H1 (cell line): Measurements from ENCODE around the gene AP4M1. TPM values are rescaled to one million over a fixed set of nuclear protein-coding genes. Genes with fewer than 3 reads are reported as not detected.

Source experiments
- CTCF ChIA-PET: fragments of 300-600 bp; sonication (Branson Sonifier 250); formaldehyde crosslinking; loops from one replicate; lab custom pipeline; 2021; ENCODE audit not compliant: partially characterized antibody; lab: Charles Lee
- POLR2A ChIA-PET: fragments of 300-600 bp; sonication (Branson Sonifier 250); formaldehyde crosslinking; loops from one replicate; lab custom pipeline; 2021; ENCODE audit warnings: inconsistent platforms; ENCODE audit not compliant: partially characterized antibody; lab: Charles Lee
- DNase-seq, 2 experiments: peaks; one replicate each; pipeline versions ENCODE4 v3.0.0 to v3.0.0-alpha.2; 2010 to 2022; ENCODE audit warnings: low spot score in 2 of 2, low read depth in 1 of 2, mixed read lengths in 1 of 2
- FAIRE-seq: peaks from 2 replicates; lab custom pipeline; 2011; peaks lifted over from hg19 to GRCh38; lab: Jason Lieb, UNC
- H2AFZ ChIP-seq: 2 replicates; pipeline ENCODE4 v1.8.1; 2012; ENCODE audit warnings: low read length, inconsistent platforms
- H2AK5ac ChIP-seq: 2 replicates; pipeline ENCODE4 v1.6.1; 2013; ENCODE audit warnings: low read depth, low read length
- H2BK120ac ChIP-seq: replicated peaks from 2 replicates; pipeline ENCODE3; 2013; ENCODE audit warnings: low read depth, low read length, inconsistent platforms
- H2BK12ac ChIP-seq: 2 replicates; pipeline ENCODE4 v1.6.1; 2013; ENCODE audit warnings: low read depth, low read length
- H2BK15ac ChIP-seq: 2 replicates; pipeline ENCODE4 v1.6.1; 2013; ENCODE audit warnings: low read length
- H2BK20ac ChIP-seq: 2 replicates; pipeline ENCODE4 v1.6.1; 2013; ENCODE audit warnings: low read length
- H2BK5ac ChIP-seq: 2 replicates; pipeline ENCODE4 v1.6.1; 2013; ENCODE audit warnings: low read depth, low read length
- H3K14ac ChIP-seq: 2 replicates; pipeline ENCODE4 v1.6.1; 2013; ENCODE audit warnings: inconsistent platforms; ENCODE audit not compliant: insufficient read length
- H3K18ac ChIP-seq: 2 replicates; pipeline ENCODE4 v1.6.1; 2013; ENCODE audit warnings: low read length; ENCODE audit errors: extremely low read depth
- H3K23ac ChIP-seq: 2 replicates; pipeline ENCODE4 v1.6.1; 2013; ENCODE audit warnings: inconsistent platforms; ENCODE audit not compliant: insufficient read length
- H3K23me2 ChIP-seq: 2 replicates; pipeline ENCODE4 v1.6.1; 2013; ENCODE audit warnings: low read depth, low read length
- H3K27ac ChIP-seq: 2 replicates; pipeline ENCODE4 v1.6.1; 2011; ENCODE audit warnings: low read depth, low read length, inconsistent platforms
- H3K27me3 ChIP-seq, 4 experiments: replicated peaks in 1 of 4; 1 replicate in 1 of 4; 2 replicates in 3 of 4; pipeline versions ENCODE4 v1.6.1 to v1.8.1; 2011 to 2013; ENCODE audit warnings: low read length in 3 of 4, mild to moderate bottlenecking in 3 of 4, inconsistent platforms in 2 of 4, mixed read lengths in 2 of 4, moderate library complexity in 1 of 4; ENCODE audit not compliant: control insufficient read depth in 3 of 4, insufficient read depth in 3 of 4; ENCODE audit errors: extremely low read depth in 1 of 4
- H3K36me3 ChIP-seq, 4 experiments: 2 replicates each; pipeline versions ENCODE4 v1.6.1 to v1.8.1; 2011 to 2013; ENCODE audit warnings: mild to moderate bottlenecking in 4 of 4, low read length in 3 of 4, moderate library complexity in 2 of 4, control low read depth in 1 of 4, inconsistent platforms in 1 of 4; ENCODE audit not compliant: insufficient read depth in 4 of 4, control insufficient read depth in 2 of 4
- H3K4ac ChIP-seq: replicated peaks from 2 replicates; pipeline ENCODE3; 2013; ENCODE audit warnings: low read length, low read depth, mixed read lengths, inconsistent platforms; ENCODE audit not compliant: insufficient read length
- H3K4me1 ChIP-seq, 4 experiments: replicated peaks in 1 of 4; 1 replicate in 1 of 4; 2 replicates in 3 of 4; pipeline versions ENCODE4 v1.6.1 to v1.8.1; 2011 to 2013; ENCODE audit warnings: low read length in 3 of 4, inconsistent platforms in 2 of 4, mixed read lengths in 1 of 4; ENCODE audit not compliant: insufficient read depth in 4 of 4, control insufficient read depth in 3 of 4
- H3K4me2 ChIP-seq, 2 experiments: 2 replicates each; pipeline versions ENCODE4 v1.6.1 to v1.8.1; 2011 to 2013; ENCODE audit warnings: low read depth in 2 of 2, low read length in 2 of 2, control low read depth in 1 of 2, inconsistent platforms in 1 of 2, mild to moderate bottlenecking in 1 of 2; ENCODE audit not compliant: insufficient read depth in 1 of 2
- H3K4me3 ChIP-seq, 4 experiments: fragments of 200-600, 300-600 bp in 1 of 4; sonication (generic), shearing (Covaris generic), sonication (Bioruptor Twin) in 1 of 4; 2 replicates each; pipeline versions ENCODE4 v1.5.1 to v1.8.1; 2011 to 2016; ENCODE audit warnings: low read length in 4 of 4, low read depth in 3 of 4, control low read depth in 2 of 4, inconsistent platforms in 2 of 4, mild to moderate bottlenecking in 2 of 4, mixed read lengths in 1 of 4, moderate library complexity in 1 of 4; ENCODE audit not compliant: insufficient read depth in 2 of 4; ENCODE audit errors: extremely low read depth in 1 of 4
- H3K56ac ChIP-seq: replicated peaks from 2 replicates; pipeline ENCODE3; 2013; ENCODE audit warnings: low read depth, mild to moderate bottlenecking, mixed read lengths, low read length, inconsistent platforms; ENCODE audit not compliant: insufficient read length
- H3K79me1 ChIP-seq: 2 replicates; pipeline ENCODE4 v1.6.1; 2013; ENCODE audit warnings: low read depth, low read length, control low read depth
- H3K79me2 ChIP-seq, 2 experiments: 2 replicates each; pipeline versions ENCODE4 v1.6.1 to v1.8.1; 2012 to 2013; ENCODE audit warnings: low read length in 2 of 2, mild to moderate bottlenecking in 2 of 2, inconsistent platforms in 1 of 2; ENCODE audit not compliant: insufficient read depth in 2 of 2, control insufficient read depth in 1 of 2
- H3K9ac ChIP-seq, 4 experiments: replicated peaks in 1 of 4; 1 replicate in 1 of 4; 2 replicates in 3 of 4; pipeline versions ENCODE4 v1.6.1 to v1.8.1; 2011 to 2013; ENCODE audit warnings: low read depth in 3 of 4, low read length in 3 of 4, control low read depth in 2 of 4, mild to moderate bottlenecking in 2 of 4, moderate library complexity in 2 of 4, inconsistent platforms in 1 of 4; ENCODE audit errors: extremely low read depth in 1 of 4
- H3K9me3 ChIP-seq, 2 experiments: 2 replicates each; pipeline versions ENCODE4 v1.6.1 to v1.8.1; 2012 to 2013; ENCODE audit warnings: mild to moderate bottlenecking in 2 of 2, moderate library complexity in 2 of 2, control low read depth in 1 of 2, inconsistent platforms in 1 of 2, low read depth in 1 of 2, low read length in 1 of 2, mixed read lengths in 1 of 2; ENCODE audit not compliant: insufficient read depth in 2 of 2
- H4K20me1 ChIP-seq, 2 experiments: replicated peaks in 1 of 2; 2 replicates each; pipeline versions ENCODE3 to v1.8.1; 2011 to 2013; ENCODE audit warnings: inconsistent platforms in 2 of 2, low read length in 2 of 2, mild to moderate bottlenecking in 1 of 2; ENCODE audit not compliant: insufficient read depth in 2 of 2, control insufficient read depth in 1 of 2
- H4K5ac ChIP-seq: 2 replicates; pipeline ENCODE4 v1.6.1; 2013; ENCODE audit warnings: low read length, low read depth, mixed read lengths, inconsistent platforms; ENCODE audit not compliant: insufficient read length
- H4K8ac ChIP-seq: 2 replicates; pipeline ENCODE4 v1.8.0; 2013; ENCODE audit warnings: mild to moderate bottlenecking, moderate library complexity, low read length, inconsistent platforms; ENCODE audit not compliant: insufficient read depth; ENCODE audit errors: extremely low read depth
- H4K91ac ChIP-seq: replicated peaks from 2 replicates; pipeline ENCODE3; 2013; ENCODE audit warnings: low read length, mixed read lengths, inconsistent platforms; ENCODE audit not compliant: insufficient read length
- ATF2 ChIP-seq: IDR thresholded peaks from 2 replicates; pipeline ENCODE4 v1.6.1; 2012; ENCODE audit warnings: low read length, inconsistent platforms
- CBX8 ChIP-seq: fragments of 300-800, 300-1000 bp; sonication (generic); IDR thresholded peaks from 2 replicates; pipeline ENCODE4 v1.7.1; 2016; ENCODE audit warnings: low read depth, low read length, borderline replicate concordance
- CTCF ChIP-seq, 3 experiments: IDR thresholded peaks; 1 replicate in 2 of 3; 2 replicates in 1 of 3; pipeline versions ENCODE4 v1.5.1 to v1.6.1; 2011; ENCODE audit warnings: low read length in 3 of 3, mild to moderate bottlenecking in 3 of 3, inconsistent platforms in 2 of 3, low read depth in 1 of 3, moderate library complexity in 1 of 3; ENCODE audit not compliant: insufficient read depth in 1 of 3; ENCODE audit errors: control extremely low read depth in 1 of 3
- MAX ChIP-seq: IDR thresholded peaks from 2 replicates; pipeline ENCODE4 v1.6.1; 2012; ENCODE audit warnings: inconsistent platforms
- WGBS, 2 experiments: shearing (Covaris generic) in 1 of 2; methylation state at CpG; one replicate each; pipeline versions ENCODE4 v1.1.6 to v1.1.7; 2013 to 2015; ENCODE audit warnings: low lambda C conversion rate in 2 of 2, mixed read lengths in 2 of 2, inconsistent platforms in 1 of 2, low coverage in 1 of 2, missing lambda C conversion rate in 1 of 2; ENCODE audit not compliant: insufficient replicate concordance in 2 of 2, insufficient coverage in 1 of 2, insufficient read length in 1 of 2; ENCODE audit errors: extremely low coverage in 1 of 2, missing lambda C conversion rate in 1 of 2; 5-methylcytosine and 5-hydroxymethylcytosine counted together
- polyA plus RNA-seq, 7 experiments: library from polyadenylated mRNA; depleted of rRNA in 3 of 7; stranded (reverse) in 5 of 7; unstranded in 2 of 7; fragments of >200 nt in 5 of 7; fragments of 200-250 nt in 2 of 7; gene quantifications; 1 replicate in 5 of 7; 2 replicates in 1 of 7; 4 replicates in 1 of 7; pipeline versions ENCODE4 v1.2.1 to v1.2.3, GENCODE V29; 2011 to 2013; ENCODE audit warnings: missing spikeins in 2 of 7, mixed read lengths in 2 of 7
- total RNA-seq: library from RNA; stranded (reverse); fragmentation: NEBNext Ultra II Directional; extraction: Animal tissue kit (Norgen Biotek cat#: 25700); gene quantifications from 2 replicates; pipeline ENCODE4 v1.2.1, GENCODE V29; 2021

The AP4M1 gene
- total and polyA plus RNA-seq, 2 of the 8 experiments (the other 6 are each of a cell fraction or from before 2014, with no cell fraction given) = 15.2 to 16.6 TPM

GRCh38 chr7:100109521-100110163 lies 8.2 kb downstream of the AP4M1 start:
- 85% methylated on average over 12 of the region's 12 CpGs; no CpG with 5 or more reads in 1 of the 2 experiments for WGBS, 2 experiments
- no peak overlapping the region for H3K4me2 ChIP-seq
- H2BK120ac ChIP-seq = no peak overlapping the region
- no peaks in the 10 kb centered on the region; the same call in 1 of the 2 replicates for H3K79me1 ChIP-seq
- ChIA-PET CTCF (interaction anchor here (6.0 kb wide), 1 partner anchor 21 kb away, joined by 48 read pairs; no protein-coding TSS in a partner anchor), POLR2A (interaction anchor here (12.1 to 20.0 kb wide), 3 partner anchors 5 to 21 kb away, joined by 414 to 722 read pairs (median 414); partner anchors contain the start of genes AP4M1, CNPY4, COPS6 and MBLAC1)
- no peak overlapping the region for H4K91ac ChIP-seq
- H2AFZ ChIP-seq = no peak overlapping the region
- H3K4me1 ChIP-seq = no peaks in the 10 kb centered on the region; a peak in 1 of 7 replicates
- no peak overlapping the region for H2BK12ac ChIP-seq
- no peak overlapping the region for H2AK5ac ChIP-seq
- no peak overlapping the region for H2BK15ac ChIP-seq
- H3K36me3 ChIP-seq = peaks cover 13 to 65% (median 43%) of the 10 kb centered on the region in 4 experiments
- H4K20me1 ChIP-seq = peaks cover 5% of the 10 kb centered on the region in 2 experiments
- H4K8ac ChIP-seq = no peak overlapping the region
- no peak overlapping the region for H2BK20ac ChIP-seq
- H3K4me3 ChIP-seq = no peak overlapping the region
- no peak overlapping the region for H3K23ac ChIP-seq
- no peak overlapping the region for H3K14ac ChIP-seq
- DNase-seq = no peak
- H4K5ac ChIP-seq = no peak overlapping the region
- FAIRE-seq = no peak
- H3K27ac ChIP-seq = no peak overlapping the region
- no peaks in the 10 kb centered on the region for H3K27me3 ChIP-seq
- no peak overlapping the region for H3K4ac ChIP-seq
- H3K56ac ChIP-seq = no peak overlapping the region
- no peak for TF ChIP-seq MAX
- no peak for TF ChIP-seq ATF2
- peak in 2 of 3 experiments; percentile 24 to 37; a peak in 2 of 4 replicates for TF ChIP-seq CTCF (IDR thresholded peaks at IDR 0.05; ENCODE audit: control extremely low read depth in 1 of 3, insufficient read depth in 1 of 3, low read depth in 1 of 3, low read length in 3 of 3)
- no peak for TF ChIP-seq CBX8
- no peak overlapping the region for H3K9ac ChIP-seq
- H2BK5ac ChIP-seq = no peak overlapping the region
- H3K23me2 ChIP-seq = no peaks in the 10 kb centered on the region
- no peak overlapping the region for H3K18ac ChIP-seq
- H3K79me2 ChIP-seq = no peaks in the 10 kb centered on the region
- no peaks in the 10 kb centered on the region for H3K9me3 ChIP-seq
